ENCODE measurements around the gene FHDC1. TPM values are rescaled to one million over a fixed set of nuclear protein-coding genes. Genes with fewer than 3 reads are reported as not detected.

The FHDC1 gene
- total RNA-seq, 1 donor from 2014 or later, result 0.75 TPM

DNA sequence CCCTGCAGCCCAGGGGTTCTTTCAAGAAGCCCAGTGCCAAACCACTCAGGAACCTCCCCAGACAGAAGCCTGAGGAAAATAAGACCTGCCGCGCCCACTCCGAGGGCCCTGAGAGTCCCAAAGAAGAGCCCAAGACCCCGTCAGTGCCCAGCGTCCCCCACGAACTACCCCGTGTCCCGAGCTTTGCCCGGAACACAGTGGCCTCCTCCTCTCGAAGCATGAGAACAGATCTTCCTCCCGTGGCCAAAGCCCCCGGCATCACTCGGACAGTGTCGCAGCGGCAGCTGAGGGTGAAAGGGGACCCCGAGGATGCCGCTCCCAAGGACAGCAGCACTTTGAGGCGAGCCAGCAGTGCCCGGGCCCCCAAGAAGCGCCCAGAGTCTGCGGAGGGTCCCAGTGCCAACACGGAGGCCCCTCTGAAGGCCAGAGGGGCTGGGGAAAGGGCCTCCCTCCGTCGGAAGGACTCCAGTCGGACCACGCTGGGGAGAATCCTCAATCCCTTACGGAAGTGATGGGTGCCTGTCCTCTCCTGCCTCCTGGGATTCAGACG is 40.2 kb downstream of the FHDC1 start:
- Histone ChIP-seq H3K9me3 (no peaks in the 10 kb centered on the region), H3K27ac (no peak overlapping the region), H3K27me3 (no peaks in the 10 kb centered on the region), H3K4me1 (no peaks in the 10 kb centered on the region), H3K36me3 (no peaks in the 10 kb centered on the region), H3K4me3 (no peak overlapping the region)
- peak in 1 of 2 donors; percentile 27 for DNase-seq (ENCODE audit: low spot score in 2 of 2)
- intact Hi-C loops (cut with DNase I), result no loop called here
- TF ChIP-seq, protein P1, sequence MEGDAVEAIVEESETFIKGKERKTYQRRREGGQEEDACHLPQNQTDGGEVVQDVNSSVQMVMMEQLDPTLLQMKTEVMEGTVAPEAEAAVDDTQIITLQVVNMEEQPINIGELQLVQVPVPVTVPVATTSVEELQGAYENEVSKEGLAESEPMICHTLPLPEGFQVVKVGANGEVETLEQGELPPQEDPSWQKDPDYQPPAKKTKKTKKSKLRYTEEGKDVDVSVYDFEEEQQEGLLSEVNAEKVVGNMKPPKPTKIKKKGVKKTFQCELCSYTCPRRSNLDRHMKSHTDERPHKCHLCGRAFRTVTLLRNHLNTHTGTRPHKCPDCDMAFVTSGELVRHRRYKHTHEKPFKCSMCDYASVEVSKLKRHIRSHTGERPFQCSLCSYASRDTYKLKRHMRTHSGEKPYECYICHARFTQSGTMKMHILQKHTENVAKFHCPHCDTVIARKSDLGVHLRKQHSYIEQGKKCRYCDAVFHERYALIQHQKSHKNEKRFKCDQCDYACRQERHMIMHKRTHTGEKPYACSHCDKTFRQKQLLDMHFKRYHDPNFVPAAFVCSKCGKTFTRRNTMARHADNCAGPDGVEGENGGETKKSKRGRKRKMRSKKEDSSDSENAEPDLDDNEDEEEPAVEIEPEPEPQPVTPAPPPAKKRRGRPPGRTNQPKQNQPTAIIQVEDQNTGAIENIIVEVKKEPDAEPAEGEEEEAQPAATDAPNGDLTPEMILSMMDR (IDR thresholded peaks at IDR 0.05), result no peak

GRCh38 chr4:152979731-152980330 is 43.7 kb downstream of the FHDC1 start:
- Histone ChIP-seq H3K27me3 (no peaks in the 10 kb centered on the region), H3K36me3 (no peaks in the 10 kb centered on the region), H3K4me3 (no peak overlapping the region), H3K4me1 (no peaks in the 10 kb centered on the region), H3K27ac (no peak overlapping the region), H3K9me3 (no peaks in the 10 kb centered on the region)
- intact Hi-C loops (cut with DNase I), result no loop called here
- peak in 1 of 2 donors; percentile 27 for DNase-seq (ENCODE audit: low spot score in 2 of 2)
- TF ChIP-seq, protein P1 (IDR thresholded peaks at IDR 0.05), result no peak

DNA sequence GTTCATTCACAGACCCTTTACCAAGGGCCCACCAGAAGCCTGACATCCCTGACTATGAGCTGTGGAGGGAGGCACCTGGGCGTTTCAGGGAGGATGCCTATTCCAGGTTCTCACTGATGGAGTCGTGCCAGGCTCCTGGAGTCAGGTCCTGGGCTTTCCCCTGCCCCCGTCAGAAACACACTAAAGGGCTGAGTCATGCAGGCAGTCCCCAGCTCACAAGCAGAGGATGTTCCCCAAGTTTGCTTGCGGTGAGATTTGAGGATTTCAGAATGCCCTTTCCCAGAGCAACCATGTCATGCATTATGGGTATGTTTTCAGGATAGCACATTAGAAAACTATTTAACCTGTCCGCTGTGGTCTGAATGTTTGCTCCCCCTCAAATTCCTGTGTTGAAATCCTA is 45.2 kb downstream of the FHDC1 start:
- Histone ChIP-seq H3K27me3 (no peaks in the 10 kb centered on the region), H3K4me1 (no peaks in the 10 kb centered on the region), H3K9me3 (no peaks in the 10 kb centered on the region), H3K27ac (no peak overlapping the region), H3K36me3 (no peaks in the 10 kb centered on the region), H3K4me3 (no peak overlapping the region)
- intact Hi-C loops (cut with DNase I), result no loop called here
- TF ChIP-seq, protein P1 (IDR thresholded peaks at IDR 0.05), result no peak
- peak in 1 of 2 donors; percentile 34 for DNase-seq (ENCODE audit: low spot score in 2 of 2)

DNA sequence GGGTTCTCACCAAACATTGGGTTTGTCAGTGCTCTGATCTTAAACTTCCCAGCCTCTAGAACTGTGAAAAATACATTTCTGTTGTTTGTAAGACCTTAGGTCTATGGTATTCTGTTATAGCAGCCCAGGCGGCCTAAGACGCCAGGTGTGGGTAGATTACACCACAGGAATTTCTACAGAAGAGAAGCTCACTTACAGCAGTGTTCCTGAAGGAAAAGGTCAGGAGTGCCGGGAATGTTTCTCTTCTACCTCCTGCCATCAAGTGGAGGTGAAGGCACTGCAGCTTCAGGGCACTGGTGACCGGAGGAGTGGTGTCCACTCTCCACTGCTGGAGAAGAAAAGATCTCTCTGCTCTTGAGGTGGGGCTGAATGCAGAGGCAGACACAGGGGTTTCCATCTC is 45.7 kb downstream of the FHDC1 start:
- Histone ChIP-seq H3K27ac (no peak overlapping the region), H3K9me3 (no peaks in the 10 kb centered on the region), H3K36me3 (no peaks in the 10 kb centered on the region), H3K27me3 (no peaks in the 10 kb centered on the region), H3K4me3 (no peak overlapping the region), H3K4me1 (no peaks in the 10 kb centered on the region)
- TF ChIP-seq, protein P1 (IDR thresholded peaks at IDR 0.05), result no peak
- intact Hi-C loops (cut with DNase I), result no loop called here
- no peak for DNase-seq (ENCODE audit: low spot score in 2 of 2)

DNA sequence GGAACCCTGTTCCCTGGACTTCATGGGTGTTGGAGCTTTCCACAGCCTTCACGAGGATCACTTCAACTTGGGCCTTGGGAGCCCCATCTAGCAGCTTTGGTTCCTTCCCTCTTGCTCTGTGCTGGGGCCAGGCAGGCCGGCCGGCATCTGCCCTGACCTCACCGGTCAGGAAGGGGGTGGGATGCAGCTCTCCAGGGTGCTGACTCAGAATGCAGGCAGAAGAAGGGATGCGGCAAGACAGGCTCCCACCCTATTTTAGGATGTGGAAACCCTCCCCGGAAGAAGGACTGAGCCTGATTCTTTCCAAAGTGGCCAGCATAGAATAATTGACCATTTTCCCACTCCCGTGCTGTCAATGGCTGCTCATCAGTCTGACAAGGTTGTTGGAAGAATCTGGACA is 47.1 kb downstream of the FHDC1 start:
- no peak overlapping the region for H3K27ac ChIP-seq
- TF ChIP-seq, protein P1 (IDR thresholded peaks at IDR 0.05), result no peak

More for the DNA sequence above, 47.1 kb downstream of the FHDC1 start:
- Histone ChIP-seq H3K9me3 (no peaks in the 10 kb centered on the region), H3K27me3 (no peaks in the 10 kb centered on the region), H3K4me1 (no peaks in the 10 kb centered on the region), H3K36me3 (no peaks in the 10 kb centered on the region), H3K4me3 (no peak overlapping the region)
- no peak for DNase-seq (ENCODE audit: low spot score in 2 of 2)
- intact Hi-C loops (cut with DNase I), result no loop called here

Measured in ascending aorta (tissue), 2 donors.